HEK293 (cell line): ENCODE data around the gene RPS23.
A peak's percentile ranks its signal among the peaks of the same experiment; 100 is the strongest.

Experiments used
- HIC1 ChIP-seq: fragments of 450-650 bp; formaldehyde crosslinking; IDR thresholded peaks from 2 replicates; pipeline ENCODE4 v1.5.1; 2016; ENCODE audit warnings: missing biosample characterization, missing genetic modification characterization
- KLF17 ChIP-seq: fragments of 450-650 bp; formaldehyde crosslinking; IDR thresholded peaks from 2 replicates; pipeline ENCODE4 v1.5.1; 2016; ENCODE audit warnings: missing biosample characterization, missing genetic modification characterization
- MYNN ChIP-seq: fragments of 450-650 bp; formaldehyde crosslinking; IDR thresholded peaks from 2 replicates; pipeline ENCODE4 v1.5.1; 2016; ENCODE audit warnings: missing biosample characterization, missing genetic modification characterization, borderline replicate concordance
- SP3 ChIP-seq: fragments of 450-650 bp; formaldehyde crosslinking; IDR thresholded peaks from 2 replicates; pipeline ENCODE4 v1.5.1; 2016; ENCODE audit warnings: missing biosample characterization, missing genetic modification characterization
- ZBTB11 ChIP-seq: fragments of 450-650 bp; formaldehyde crosslinking; conservative IDR thresholded peaks from 2 replicates; pipeline ENCODE4 v1.5.1; 2016; ENCODE audit warnings: low read depth, missing biosample characterization, missing genetic modification characterization
- ZBTB20 ChIP-seq: fragments of 450-650 bp; formaldehyde crosslinking; IDR thresholded peaks from 2 replicates; pipeline ENCODE4 v1.5.1; 2016; ENCODE audit warnings: missing biosample characterization, missing genetic modification characterization
- ZBTB8A ChIP-seq: fragments of 450-650 bp; formaldehyde crosslinking; IDR thresholded peaks from 2 replicates; pipeline ENCODE4 v1.5.1; 2016; ENCODE audit warnings: missing biosample characterization, missing genetic modification characterization
- ZNF157 ChIP-seq: fragments of 450-650 bp; formaldehyde crosslinking; IDR thresholded peaks from 2 replicates; pipeline ENCODE4 v1.5.1; 2016; ENCODE audit warnings: missing biosample characterization, missing genetic modification characterization
- ZNF16 ChIP-seq: fragments of 450-650 bp; formaldehyde crosslinking; IDR thresholded peaks from 2 replicates; pipeline ENCODE4 v1.5.1; 2016; ENCODE audit warnings: low read depth, missing biosample characterization, missing genetic modification characterization
- ZNF18 ChIP-seq: fragments of 450-650 bp; formaldehyde crosslinking; IDR thresholded peaks from 2 replicates; pipeline ENCODE4 v1.5.1; 2016; ENCODE audit warnings: missing biosample characterization, missing genetic modification characterization
- ZNF221 ChIP-seq: fragments of 450-650 bp; formaldehyde crosslinking; IDR thresholded peaks from 2 replicates; pipeline ENCODE4 v1.5.1; 2017; ENCODE audit warnings: missing biosample characterization, missing genetic modification characterization, borderline replicate concordance
- ZNF280D ChIP-seq: fragments of 450-650 bp; formaldehyde crosslinking; IDR thresholded peaks from 2 replicates; pipeline ENCODE4 v1.5.1; 2016; ENCODE audit warnings: missing biosample characterization, missing genetic modification characterization
- ZNF324 ChIP-seq: fragments of 450-650 bp; formaldehyde crosslinking; IDR thresholded peaks from 2 replicates; pipeline ENCODE4 v1.5.1; 2016; ENCODE audit warnings: missing biosample characterization, missing genetic modification characterization
- ZNF350 ChIP-seq: fragments of 450-650 bp; formaldehyde crosslinking; IDR thresholded peaks from 2 replicates; pipeline ENCODE4 v1.5.0; 2017; ENCODE audit warnings: missing biosample characterization, mild to moderate bottlenecking, missing genetic modification characterization
- ZNF391 ChIP-seq: fragments of 450-650 bp; formaldehyde crosslinking; IDR thresholded peaks from 2 replicates; pipeline ENCODE4 v1.5.1; 2016; ENCODE audit warnings: low read depth, missing biosample characterization, missing genetic modification characterization, borderline replicate concordance
- ZNF394 ChIP-seq: fragments of 450-650 bp; formaldehyde crosslinking; IDR thresholded peaks from 2 replicates; pipeline ENCODE4 v1.5.1; 2016; ENCODE audit warnings: missing biosample characterization, missing genetic modification characterization, mild to moderate bottlenecking, moderate library complexity, borderline replicate concordance
- ZNF398 ChIP-seq: fragments of 450-650 bp; formaldehyde crosslinking; IDR thresholded peaks from 2 replicates; pipeline ENCODE4 v1.5.1; 2017; ENCODE audit warnings: missing biosample characterization, missing genetic modification characterization
- ZNF433 ChIP-seq: fragments of 450-650 bp; formaldehyde crosslinking; IDR thresholded peaks from 2 replicates; pipeline ENCODE4 v1.5.1; 2016; ENCODE audit warnings: missing biosample characterization, missing genetic modification characterization, low read depth
- ZNF501 ChIP-seq: fragments of 450-650 bp; formaldehyde crosslinking; IDR thresholded peaks from 2 replicates; pipeline ENCODE4 v1.5.1; 2016; ENCODE audit warnings: missing biosample characterization, missing genetic modification characterization
- ZNF544 ChIP-seq: fragments of 450-650 bp; formaldehyde crosslinking; IDR thresholded peaks from 2 replicates; pipeline ENCODE4 v1.5.0; 2017; ENCODE audit warnings: missing biosample characterization, missing genetic modification characterization
- ZNF560 ChIP-seq: fragments of 450-650 bp; formaldehyde crosslinking; IDR thresholded peaks from 2 replicates; pipeline ENCODE4 v1.5.1; 2017; ENCODE audit warnings: missing biosample characterization, missing genetic modification characterization, borderline replicate concordance
- ZNF600 ChIP-seq: fragments of 450-650 bp; formaldehyde crosslinking; IDR thresholded peaks from 2 replicates; pipeline ENCODE4 v1.5.1; 2016; ENCODE audit warnings: missing biosample characterization, missing genetic modification characterization
- ZNF610 ChIP-seq: fragments of 450-650 bp; formaldehyde crosslinking; IDR thresholded peaks from 2 replicates; pipeline ENCODE4 v1.5.1; 2016; ENCODE audit warnings: missing biosample characterization, missing genetic modification characterization, borderline replicate concordance
- ZNF654 ChIP-seq: fragments of 450-650 bp; formaldehyde crosslinking; IDR thresholded peaks from 2 replicates; pipeline ENCODE4 v1.5.1; 2016; ENCODE audit warnings: low read depth, missing biosample characterization, missing genetic modification characterization
- ZNF677 ChIP-seq: fragments of 450-650 bp; IDR thresholded peaks from 2 replicates; pipeline ENCODE4 v1.5.0; 2018; ENCODE audit warnings: missing biosample characterization, mild to moderate bottlenecking, missing genetic modification characterization, moderate library complexity
- ZSCAN23 ChIP-seq: fragments of 450-650 bp; formaldehyde crosslinking; IDR thresholded peaks from 2 replicates; pipeline ENCODE4 v1.5.1; 2016; ENCODE audit warnings: missing biosample characterization, missing genetic modification characterization

RPS23 gene

GRCh38 chr5:82277987-82278710, at the start of gene RPS23 (continued):
- peak; percentile 38; the same call in 1 of the 2 replicates for TF ChIP-seq ZNF610
- TF ChIP-seq ZNF433 (tag by site-specific recombination) = no peak
- no peak for TF ChIP-seq ZNF677 (tag by site-specific recombination)
- no peak for TF ChIP-seq ZNF398 (tag by site-specific recombination)
- TF ChIP-seq ZNF324 = no peak
- no peak for TF ChIP-seq ZNF280D (tag by site-specific recombination)
- no peak for TF ChIP-seq ZNF544 (tag by site-specific recombination)
- TF ChIP-seq ZNF16 (tag by site-specific recombination) = no peak
- 0 out of 2 replicates have a peak, but pooled peaks have one; percentile 27 for TF ChIP-seq KLF17 (tag by site-specific recombination)
- TF ChIP-seq ZNF501 (tag by site-specific recombination) = peak; percentile 61
- no peak for TF ChIP-seq ZNF654 (tag by site-specific recombination)
- no peak for TF ChIP-seq ZNF560 (tag by site-specific recombination)
- TF ChIP-seq ZNF394 (tag by site-specific recombination) = peak; percentile 82; the same call in 1 of the 2 replicates
- TF ChIP-seq ZNF157 (tag by site-specific recombination) = no peak
- no peak; the same call in 1 of the 2 replicates for TF ChIP-seq ZBTB8A
- no peak for TF ChIP-seq ZNF600 (tag by site-specific recombination)
- TF ChIP-seq ZSCAN23 (tag by site-specific recombination) = no peak
- no peak for TF ChIP-seq ZNF18
- TF ChIP-seq MYNN (tag by site-specific recombination) = no peak
- TF ChIP-seq ZNF391 (tag by site-specific recombination) = no peak
- TF ChIP-seq ZNF221 = no peak
- no peak for TF ChIP-seq ZBTB20 (tag by site-specific recombination)
- peak; percentile 86 for TF ChIP-seq SP3
- no peak for TF ChIP-seq ZNF350 (tag by site-specific recombination)
- TF ChIP-seq HIC1 = no peak
- peak; percentile 62; the same call in 1 of the 2 replicates for TF ChIP-seq ZBTB11
